B cell (primary cell): ENCODE measurements around the gene MAP3K12. TPM values are rescaled to one million over a fixed set of nuclear protein-coding genes. Genes with fewer than 3 reads are reported as not detected.

ENCODE experiments used
- ATAC-seq: fragments of 200-7000 bp; cut with Tn5 transposase; one replicate; pipeline ENCODE4 v1.10.0; 2021; ENCODE audit warnings: low read depth, mild to moderate bottlenecking, moderate number of reproducible peaks, moderate library complexity
- CTCF ChIA-PET: fragments of 350-600 bp; sonication (Branson Sonifier 250); formaldehyde crosslinking; loops from one replicate; lab custom pipeline; 2021; ENCODE audit warnings: antibody characterized with exemption, inconsistent platforms; lab: Charles Lee
- POLR2A ChIA-PET: fragments of 350-600 bp; sonication (Branson Sonifier 250); formaldehyde crosslinking; loops from one replicate; lab custom pipeline; 2021; ENCODE audit warnings: antibody characterized with exemption; lab: Charles Lee
- DNase-seq: peaks from one replicate; pipeline ENCODE4 v3.0.0; 2013
- H2AFZ ChIP-seq: 2 replicates; pipeline ENCODE4 v1.6.1; 2012; ENCODE audit warnings: mild to moderate bottlenecking, low read depth, low read length; ENCODE audit not compliant: insufficient read depth, poor library complexity, severe bottlenecking
- H3K27ac ChIP-seq, 2 donors: 1 replicate in 1 of 2; 2 replicates in 1 of 2; pipeline ENCODE4 v1.5.1; 2012 to 2013; ENCODE audit warnings: low read length in 2 of 2, mild to moderate bottlenecking in 2 of 2, moderate library complexity in 1 of 2
- H3K27me3 ChIP-seq, 4 experiments: fragments of 200-600 bp in 1 of 4; sonication (generic) in 1 of 4; replicated peaks in 1 of 4; 1 replicate in 2 of 4; 2 replicates in 2 of 4; pipeline versions ENCODE4 v1.6.1 to v1.7.0; 2013 to 2016; ENCODE audit warnings: low read length in 3 of 4, mild to moderate bottlenecking in 2 of 4, mixed read lengths in 1 of 4, moderate library complexity in 1 of 4; ENCODE audit not compliant: insufficient read depth in 4 of 4, control insufficient read depth in 3 of 4; ENCODE audit errors: control extremely low read depth in 1 of 4
- H3K36me3 ChIP-seq, 2 experiments: replicated peaks in 1 of 2; 1 replicate in 1 of 2; 2 replicates in 1 of 2; pipeline versions ENCODE4 v1.6.1 to v1.7.1; 2013; ENCODE audit warnings: low read length in 1 of 2; ENCODE audit not compliant: insufficient read depth in 2 of 2, control insufficient read depth in 1 of 2; ENCODE audit errors: control extremely low read depth in 1 of 2, extremely low read depth in 1 of 2
- H3K4me1 ChIP-seq, 2 donors: fragments of 200-600 bp in 1 of 2; sonication (generic) in 1 of 2; 1 replicate in 1 of 2; 2 replicates in 1 of 2; pipeline versions ENCODE4 v1.5.1 to v1.6.1; 2013 to 2017; ENCODE audit warnings: low read length in 2 of 2; ENCODE audit not compliant: control insufficient read depth in 2 of 2, insufficient read depth in 2 of 2
- H3K4me2 ChIP-seq: replicated peaks from 2 replicates; pipeline ENCODE3; 2012; ENCODE audit warnings: mild to moderate bottlenecking, low read depth, low read length; ENCODE audit not compliant: poor library complexity, severe bottlenecking
- H3K4me3 ChIP-seq, 5 experiments: fragments of 200-600 bp in 1 of 5; sonication (generic) in 1 of 5; 1 replicate in 3 of 5; 2 replicates in 2 of 5; pipeline versions ENCODE4 v1.5.1 to v1.7.0; 2011 to 2016; ENCODE audit warnings: low read length in 4 of 5, mild to moderate bottlenecking in 4 of 5, low read depth in 2 of 5, control low read depth in 1 of 5, moderate library complexity in 1 of 5; ENCODE audit not compliant: insufficient read depth in 1 of 5; ENCODE audit errors: control extremely low read depth in 1 of 5, extremely low read depth in 1 of 5
- H3K79me2 ChIP-seq: fragments of 200-600 bp; sonication (generic); one replicate; pipeline ENCODE4 v1.6.0; 2016; ENCODE audit warnings: low read length; ENCODE audit not compliant: control insufficient read depth, insufficient read depth
- H3K9ac ChIP-seq: fragments of 200-600 bp; sonication (generic); 2 replicates; pipeline ENCODE4 v1.6.1; 2017; ENCODE audit warnings: mild to moderate bottlenecking, low read length, moderate library complexity
- H3K9me3 ChIP-seq, 3 donors: one replicate each; pipeline versions ENCODE4 v1.6.1 to v1.7.1; 2013; ENCODE audit warnings: low read length in 2 of 3; ENCODE audit not compliant: control insufficient read depth in 2 of 3, insufficient read depth in 1 of 3; ENCODE audit errors: control extremely low read depth in 1 of 3
- H4K20me1 ChIP-seq: 2 replicates; pipeline ENCODE4 v1.6.0; 2012; ENCODE audit warnings: mild to moderate bottlenecking, low read length; ENCODE audit not compliant: insufficient read depth, control insufficient read depth, poor library complexity, severe bottlenecking
- H3K27ac Mint-ChIP-seq: one replicate; pipeline ENCODE4 v1.8.0; 2021; ENCODE audit warnings: mixed read lengths
- H3K27me3 Mint-ChIP-seq: one replicate; pipeline ENCODE4 v1.8.0; 2021; ENCODE audit warnings: mixed read lengths
- H3K4me1 Mint-ChIP-seq: one replicate; pipeline ENCODE4 v1.8.0; 2021; ENCODE audit warnings: mixed read lengths
- H3K4me3 Mint-ChIP-seq: one replicate; pipeline ENCODE4 v1.8.0; 2021; ENCODE audit warnings: mixed read lengths
- H3K9me3 Mint-ChIP-seq: one replicate; pipeline ENCODE4 v1.8.0; 2022; ENCODE audit warnings: mixed read lengths; ENCODE audit not compliant: insufficient read depth
- CTCF ChIP-seq: fragments of 200-600 bp; IDR thresholded peaks from one replicate; pipeline ENCODE4 v1.8.0; 2022; ENCODE audit warnings: antibody characterized with exemption, mild to moderate bottlenecking
- EZH2 ChIP-seq: IDR thresholded peaks from 2 replicates; pipeline ENCODE4 v1.6.1; 2012; ENCODE audit warnings: borderline replicate concordance, low read depth, mild to moderate bottlenecking, moderate library complexity, low read length; ENCODE audit not compliant: insufficient read depth, poor library complexity, severe bottlenecking
- WGBS: methylation state at CpG from one replicate; pipeline ENCODE4 v1.1.5; 2013; ENCODE audit warnings: missing lambda C conversion rate; ENCODE audit not compliant: insufficient coverage; 5-methylcytosine and 5-hydroxymethylcytosine counted together
- intact Hi-C: fragments of 100-400 bp; cut with micrococcal nuclease; formaldehyde crosslinking; loops from one replicate; pipeline ENCODE4 v1.10.0; 2022
- polyA plus RNA-seq: library from polyadenylated mRNA; depleted of rRNA; stranded (reverse); fragments of >200 nt; gene quantifications from 2 replicates; pipeline ENCODE4 v1.2.3, GENCODE V29; 2012
- total RNA-seq, 2 donors: library from RNA; stranded (reverse); fragments of 120-200 nt in 1 of 2; gene quantifications; 1 replicate in 1 of 2; 2 replicates in 1 of 2; pipeline versions ENCODE4 v1.2.3 to v1.2.4, GENCODE V29; 2013 to 2022

MAP3K12 gene
- total and polyA plus RNA-seq, 2 donors (not counting 1 experiment from before 2014, with no cell fraction given), result 15.0 to 17.0 TPM

GRCh38 chr12:53514628-53515290, 15.5 kb upstream of the MAP3K12 start:
- DNase-seq (no peak), ATAC-seq (no peak)
- CTCF ChIA-PET, result no interaction called here
- Histone ChIP-seq H3K4me2 (no peak overlapping the region), H3K36me3 (peaks cover 0 to 75% of the 10 kb centered on the region in 2 experiments), H3K4me3 (no peak overlapping the region), H3K4me1 (no peaks in the 10 kb centered on the region), H3K79me2 (no peaks in the 10 kb centered on the region), H3K27me3 (no peaks in the 10 kb centered on the region), H3K9ac (no peak overlapping the region), H3K9me3 (no peaks in the 10 kb centered on the region), H2AFZ (no peak overlapping the region), H3K27ac (no peak overlapping the region), H4K20me1 (no peaks in the 10 kb centered on the region)
- H3K9me3 Mint-ChIP-seq, result no peaks in the 10 kb centered on the region
- TF ChIP-seq EZH2 (no peak), CTCF (no peak)
- 93% methylated on average over 3 of the region's 6 CpGs for WGBS
- intact Hi-C loops, result no loop called here
- no peak overlapping the region for H3K4me3 Mint-ChIP-seq
- no peak overlapping the region for H3K27ac Mint-ChIP-seq
- no peaks in the 10 kb centered on the region for H3K4me1 Mint-ChIP-seq
- POLR2A ChIA-PET, result no interaction called here
- no peaks in the 10 kb centered on the region for H3K27me3 Mint-ChIP-seq

GRCh38 chr12:53513712-53514410, 14.6 kb upstream of the MAP3K12 start:
- no peaks in the 10 kb centered on the region for H3K9me3 ChIP-seq
- Mint-ChIP-seq H3K4me1 (peaks cover 3% of the 10 kb centered on the region), H3K9me3 (no peaks in the 10 kb centered on the region), H3K27ac (no peak overlapping the region), H3K27me3 (no peaks in the 10 kb centered on the region), H3K4me3 (no peak overlapping the region)
- no peaks in the 10 kb centered on the region for H3K79me2 ChIP-seq
- no peak overlapping the region for H3K9ac ChIP-seq
- no peak overlapping the region for H3K4me3 ChIP-seq
- DNase-seq (no peak), ATAC-seq (no peak)
- no peak for TF ChIP-seq EZH2
- TF ChIP-seq CTCF, result no peak
- peaks cover 0 to 69% of the 10 kb centered on the region in 2 experiments for H3K36me3 ChIP-seq
- WGBS, result no CpG with 5 or more reads among the region's 6 CpGs
- H3K27me3 ChIP-seq, result no peaks in the 10 kb centered on the region
- POLR2A ChIA-PET, result no interaction called here
- H3K4me1 ChIP-seq, result peaks cover 1 to 2% of the 10 kb centered on the region in 2 donors
- no peaks in the 10 kb centered on the region for H4K20me1 ChIP-seq
- CTCF ChIA-PET, result interaction anchor here (0.6 to 1.8 kb wide), 5 partner anchors 12 to 162 kb away, joined by 3 to 8 read pairs (median 3); partner anchors contain the start of genes ATP5MC2 and TARBP2
- H2AFZ ChIP-seq, result no peak overlapping the region
- intact Hi-C loops, result no loop called here
- H3K27ac ChIP-seq, result no peak overlapping the region
- H3K4me2 ChIP-seq, result no peak overlapping the region
